GM20000 (cell line): ENCODE data around the gene MMD2.

ENCODE experiments used
- DNase-seq: peaks from one replicate; pipeline ENCODE4 v3.0.0; 2012; ENCODE audit warnings: low spot score
- TF ChIP-seq, protein P1 (sequence below): IDR thresholded peaks from 2 replicates; pipeline ENCODE4 v1.5.1; 2012; ENCODE audit warnings: mild to moderate bottlenecking, control low read depth; ENCODE audit errors: extremely low read depth, missing control alignments

The MMD2 gene

DNA sequence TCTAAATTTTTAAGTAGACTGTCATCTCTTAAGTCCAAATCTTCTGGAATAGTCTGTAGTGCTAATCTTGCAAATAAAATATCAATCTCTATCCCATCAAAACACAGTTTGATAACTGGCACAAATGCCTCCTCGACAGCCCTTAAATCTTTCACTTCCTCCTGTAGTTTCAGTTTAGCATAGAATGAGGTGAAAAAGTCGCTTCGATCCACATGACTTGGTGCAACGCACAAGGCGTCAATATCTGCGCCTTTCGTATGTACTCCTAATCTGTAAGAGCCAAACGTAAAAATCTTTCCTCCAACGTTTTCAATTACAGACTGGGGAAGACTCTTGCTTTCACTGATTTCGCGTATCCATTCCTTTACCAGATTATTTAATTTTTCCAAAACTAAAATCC lies 97.8 kb downstream of the MMD2 start:
- TF ChIP-seq, protein P1, sequence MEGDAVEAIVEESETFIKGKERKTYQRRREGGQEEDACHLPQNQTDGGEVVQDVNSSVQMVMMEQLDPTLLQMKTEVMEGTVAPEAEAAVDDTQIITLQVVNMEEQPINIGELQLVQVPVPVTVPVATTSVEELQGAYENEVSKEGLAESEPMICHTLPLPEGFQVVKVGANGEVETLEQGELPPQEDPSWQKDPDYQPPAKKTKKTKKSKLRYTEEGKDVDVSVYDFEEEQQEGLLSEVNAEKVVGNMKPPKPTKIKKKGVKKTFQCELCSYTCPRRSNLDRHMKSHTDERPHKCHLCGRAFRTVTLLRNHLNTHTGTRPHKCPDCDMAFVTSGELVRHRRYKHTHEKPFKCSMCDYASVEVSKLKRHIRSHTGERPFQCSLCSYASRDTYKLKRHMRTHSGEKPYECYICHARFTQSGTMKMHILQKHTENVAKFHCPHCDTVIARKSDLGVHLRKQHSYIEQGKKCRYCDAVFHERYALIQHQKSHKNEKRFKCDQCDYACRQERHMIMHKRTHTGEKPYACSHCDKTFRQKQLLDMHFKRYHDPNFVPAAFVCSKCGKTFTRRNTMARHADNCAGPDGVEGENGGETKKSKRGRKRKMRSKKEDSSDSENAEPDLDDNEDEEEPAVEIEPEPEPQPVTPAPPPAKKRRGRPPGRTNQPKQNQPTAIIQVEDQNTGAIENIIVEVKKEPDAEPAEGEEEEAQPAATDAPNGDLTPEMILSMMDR, result no peak
- DNase-seq, result no peak

DNA sequence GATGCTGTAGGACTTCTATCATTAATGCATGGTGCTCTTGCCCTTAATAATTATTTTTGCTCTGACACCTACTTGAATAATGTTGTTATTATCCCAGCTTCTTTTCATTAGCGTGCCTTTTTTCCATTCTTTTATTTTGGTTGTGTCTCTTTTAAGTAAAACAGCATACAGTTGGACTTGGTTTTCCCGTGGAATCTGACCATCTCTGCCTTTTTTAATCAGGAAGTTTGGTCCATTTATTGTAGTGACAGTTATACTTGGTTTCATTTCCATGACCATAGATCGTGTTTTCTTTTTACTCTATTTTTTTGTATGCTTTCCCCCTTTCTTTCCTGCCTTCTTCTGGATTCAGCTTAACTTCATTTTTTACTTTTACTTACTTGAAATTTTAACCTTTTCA lies 101.8 kb downstream of the MMD2 start:
- DNase-seq, result no peak
- TF ChIP-seq, protein P1, result no peak

DNA sequence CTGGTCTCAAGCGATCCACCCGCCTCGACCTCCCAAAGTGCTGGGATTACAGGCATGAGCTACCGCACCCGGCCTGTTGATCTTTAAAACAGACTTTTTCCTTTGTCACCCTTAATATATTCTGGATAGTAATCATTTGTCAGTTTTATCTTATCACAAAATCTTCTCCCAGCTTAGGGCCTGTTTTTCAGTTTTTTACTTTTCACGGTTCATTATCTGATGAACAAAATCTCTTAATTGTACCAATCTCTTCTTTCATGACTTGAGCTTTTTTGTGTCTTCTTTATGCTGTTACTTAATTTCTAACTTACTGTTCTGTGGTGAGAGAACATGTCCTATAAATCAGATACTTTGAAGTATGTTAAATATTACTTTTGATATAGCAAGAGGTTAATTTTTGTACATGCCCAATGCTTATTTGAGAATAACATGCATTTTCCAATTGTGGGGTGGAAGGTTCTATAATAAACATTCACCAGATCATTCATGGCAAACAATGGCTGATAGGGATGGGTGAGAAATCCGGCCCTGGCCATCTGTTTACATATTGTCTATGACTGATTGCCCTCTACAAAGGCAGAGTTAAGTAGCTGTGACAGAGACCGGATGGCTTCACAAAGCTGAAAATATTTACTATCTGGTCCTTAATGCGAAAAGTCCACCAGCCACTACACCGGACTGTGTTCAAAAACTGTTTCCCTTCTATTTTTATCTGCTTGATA lies 102.5 kb downstream of the MMD2 start:
- DNase-seq, result no peak

More for the DNA sequence above, 102.5 kb downstream of the MMD2 start:
- TF ChIP-seq, protein P1, result no peak
